HG03095 (cell line): Measurements from ENCODE around the gene GAD1.

Source experiments
- ATAC-seq: cut with Tn5 transposase; IDR thresholded peaks from one replicate; pipeline ENCODE4 v1.9.1; 2021; ENCODE audit warnings: moderate library complexity; ENCODE audit not compliant: unreplicated experiment

Gene GAD1

GRCh38 chr2:170816504-170817092 lies at the start of gene GAD1:
TSS of gene GAD1 (plus strand) at chr2:170816887. CDS start at chr2:170818592, 1,705 bp downstream.
- no peak for ATAC-seq

DNA sequence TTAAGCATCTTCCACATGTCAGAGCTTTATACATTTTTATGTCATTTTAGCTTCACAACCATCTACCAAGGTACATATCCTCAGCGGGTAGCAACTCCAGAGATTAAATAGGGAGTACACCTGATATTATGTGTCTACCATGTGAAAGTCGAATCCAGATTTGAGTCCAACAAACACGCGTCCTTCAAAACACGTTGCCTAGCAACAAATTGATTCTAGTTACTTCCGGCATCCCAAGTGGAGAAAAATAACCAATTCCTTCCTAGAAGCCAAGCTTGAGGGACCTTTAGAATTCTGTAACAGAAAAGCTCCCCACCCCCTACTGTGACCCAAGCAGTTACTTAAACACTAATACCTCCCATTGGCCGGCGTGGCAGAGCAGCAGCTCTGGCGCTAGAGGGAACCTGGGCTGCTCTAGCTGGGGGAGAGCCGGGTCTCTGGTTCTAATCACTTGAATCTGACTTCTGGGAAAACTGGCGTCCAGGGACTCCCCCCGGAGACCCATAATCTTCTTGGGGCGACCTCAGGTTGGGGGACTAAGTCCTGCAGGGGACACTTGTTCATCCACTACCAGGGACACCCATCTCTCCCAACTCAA lies 46.6 kb upstream of the GAD1 start, which contains the start of gene ERICH2:
Gene ERICH2 (plus strand): TSS at position 371 of the 598 bp plus-strand sequence. CDS start 304 bp downstream, outside the sequence.
- peak; percentile 48 for ATAC-seq

GRCh38 chr2:170770606-170771420 lies 45.9 kb upstream of the GAD1 start:
- ATAC-seq, result peak; percentile 74

DNA sequence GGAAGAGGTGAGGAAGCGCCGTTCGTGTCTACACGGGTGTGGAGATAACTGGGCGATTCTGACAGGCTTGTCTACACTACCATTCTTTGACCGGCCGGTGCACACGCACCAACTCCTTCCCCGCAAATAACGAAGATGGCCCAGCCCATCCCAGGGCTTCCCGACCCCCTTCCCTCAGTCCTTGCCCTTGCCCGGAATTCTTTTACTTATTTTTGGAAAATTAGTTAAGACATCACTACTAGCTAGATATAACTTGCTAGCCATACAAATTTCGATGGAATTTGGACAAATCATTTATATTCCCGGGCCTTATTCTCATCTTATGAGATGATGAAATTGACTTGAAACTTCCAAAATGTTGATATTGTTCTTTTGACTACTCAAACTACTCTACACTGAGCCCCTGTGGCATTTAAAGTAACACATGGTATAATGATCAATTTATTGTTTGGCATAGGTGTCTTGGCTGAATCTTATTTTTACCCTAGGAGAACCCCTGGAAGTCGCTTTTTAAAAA lies 45.2 kb upstream of the GAD1 start:
- no peak for ATAC-seq

DNA sequence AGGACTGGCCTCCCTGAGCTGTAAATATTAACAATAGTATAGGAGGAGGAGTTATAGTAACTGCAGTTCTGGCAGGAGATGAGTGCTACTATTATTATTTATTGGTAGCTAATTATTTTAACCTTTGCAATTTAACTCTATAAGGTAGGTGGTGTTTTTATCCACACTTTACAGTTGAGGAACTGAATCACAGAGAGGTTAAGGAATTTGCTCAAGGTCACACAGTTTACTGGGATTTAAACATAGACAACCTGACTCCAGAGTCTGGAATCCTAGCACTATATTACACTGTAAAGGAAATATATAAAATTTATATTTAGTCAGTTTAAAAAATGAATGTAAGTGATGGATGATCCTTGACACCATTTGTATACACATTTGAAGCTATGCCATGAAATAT lies 44.4 kb upstream of the GAD1 start:
- ATAC-seq, result no peak

- ATAC-seq, result no peak
Observed at GRCh38 chr2:170774074-170774473, 42.6 kb upstream of the GAD1 start.

DNA sequence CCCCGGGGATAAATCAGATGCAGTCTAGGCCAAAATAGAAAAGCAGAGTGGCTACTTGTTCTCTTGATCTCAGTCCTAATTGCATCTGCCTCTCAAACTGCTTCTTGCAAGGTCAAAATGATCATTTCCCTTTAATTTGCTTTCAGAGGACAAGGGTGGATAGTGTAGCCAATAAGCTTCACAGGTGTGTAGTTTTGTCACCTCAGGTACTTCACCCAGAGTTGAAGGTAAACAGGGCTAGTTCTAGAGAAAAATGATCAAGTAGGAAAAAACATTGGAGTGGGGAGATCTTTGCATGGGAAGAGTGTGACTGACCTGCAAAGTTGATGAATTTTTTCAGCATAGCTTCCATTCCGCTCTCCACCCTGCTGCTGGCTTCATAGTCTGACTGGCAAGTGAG lies 37.8 kb upstream of the GAD1 start:
- no peak for ATAC-seq

DNA sequence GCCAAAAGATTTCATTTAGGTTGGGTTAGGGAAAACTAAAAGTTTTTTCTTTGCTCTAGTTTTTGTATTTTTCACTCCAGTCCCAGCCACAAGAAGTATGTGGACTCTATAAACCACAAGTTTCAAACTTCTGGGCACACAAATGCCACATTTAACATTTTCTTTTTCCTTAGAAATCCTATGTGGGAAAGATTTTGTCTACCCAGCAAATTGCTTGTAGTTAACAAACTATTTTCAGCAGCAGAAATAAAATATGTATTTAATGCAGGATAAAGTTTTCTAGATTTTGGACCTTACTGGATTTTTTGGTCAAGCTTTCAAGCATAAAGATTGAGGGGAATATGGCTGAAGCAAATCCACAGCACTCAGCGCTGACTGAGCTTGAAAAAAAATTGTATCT lies 37.4 kb upstream of the GAD1 start:
- no peak for ATAC-seq

GRCh38 chr2:170782673-170783072 lies 34.0 kb upstream of the GAD1 start:
- no peak for ATAC-seq

DNA sequence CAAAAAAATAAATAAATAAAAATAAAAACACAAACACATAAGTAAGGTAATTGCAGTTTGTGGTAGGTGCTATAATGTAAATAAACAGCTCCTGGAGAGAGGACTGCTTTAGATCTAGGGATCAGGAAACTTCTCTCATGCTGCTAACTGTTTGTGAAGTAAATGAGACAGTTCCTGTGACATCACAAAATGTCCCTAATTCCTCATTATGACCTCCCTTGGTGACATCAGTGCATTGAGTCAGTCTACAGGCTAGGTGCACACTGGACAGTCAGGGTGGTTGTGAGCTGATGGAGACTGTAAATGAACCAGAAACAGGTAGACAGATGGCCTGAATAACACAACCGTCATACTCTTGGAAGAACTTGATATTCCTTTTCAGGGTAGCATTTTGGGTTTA lies 33.1 kb upstream of the GAD1 start:
- ATAC-seq, result no peak

DNA sequence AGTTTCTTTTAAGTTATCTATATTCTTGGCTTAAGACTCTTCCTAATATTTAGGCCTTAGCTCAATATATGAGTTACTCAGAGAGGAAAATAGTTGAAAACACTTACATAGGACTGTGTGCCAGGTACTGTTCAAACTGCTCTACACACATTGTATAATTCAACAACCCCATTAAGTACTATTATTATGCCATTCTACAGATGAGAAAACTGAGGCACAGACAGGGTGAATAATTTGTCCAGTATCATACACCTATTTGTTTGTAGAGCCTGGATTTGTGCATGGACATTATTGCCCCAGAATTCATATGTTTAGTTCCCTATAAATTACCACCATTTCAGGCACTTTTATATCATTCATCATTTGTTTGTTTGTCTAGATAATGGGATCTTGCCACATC lies 17.7 kb upstream of the GAD1 start:
- no peak for ATAC-seq

DNA sequence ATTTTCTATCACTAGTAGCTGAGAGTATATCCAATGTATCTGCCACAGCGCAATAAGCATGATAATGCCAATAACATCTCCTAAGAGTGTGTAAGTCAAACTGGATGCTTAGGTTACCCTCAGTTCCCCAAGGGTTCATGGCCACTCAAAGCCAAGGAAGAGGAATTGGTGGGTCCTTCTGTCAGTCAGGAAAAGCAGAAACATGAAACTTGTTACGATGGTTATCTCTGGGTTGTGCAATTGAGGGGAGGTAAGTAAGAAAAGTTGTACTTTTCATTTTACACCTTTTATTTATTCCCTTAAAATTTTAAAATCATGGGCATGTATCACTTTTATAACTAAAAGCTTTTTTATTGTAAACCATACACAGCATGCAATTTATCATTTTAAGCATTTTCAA lies 10.1 kb upstream of the GAD1 start:
- no peak for ATAC-seq

DNA sequence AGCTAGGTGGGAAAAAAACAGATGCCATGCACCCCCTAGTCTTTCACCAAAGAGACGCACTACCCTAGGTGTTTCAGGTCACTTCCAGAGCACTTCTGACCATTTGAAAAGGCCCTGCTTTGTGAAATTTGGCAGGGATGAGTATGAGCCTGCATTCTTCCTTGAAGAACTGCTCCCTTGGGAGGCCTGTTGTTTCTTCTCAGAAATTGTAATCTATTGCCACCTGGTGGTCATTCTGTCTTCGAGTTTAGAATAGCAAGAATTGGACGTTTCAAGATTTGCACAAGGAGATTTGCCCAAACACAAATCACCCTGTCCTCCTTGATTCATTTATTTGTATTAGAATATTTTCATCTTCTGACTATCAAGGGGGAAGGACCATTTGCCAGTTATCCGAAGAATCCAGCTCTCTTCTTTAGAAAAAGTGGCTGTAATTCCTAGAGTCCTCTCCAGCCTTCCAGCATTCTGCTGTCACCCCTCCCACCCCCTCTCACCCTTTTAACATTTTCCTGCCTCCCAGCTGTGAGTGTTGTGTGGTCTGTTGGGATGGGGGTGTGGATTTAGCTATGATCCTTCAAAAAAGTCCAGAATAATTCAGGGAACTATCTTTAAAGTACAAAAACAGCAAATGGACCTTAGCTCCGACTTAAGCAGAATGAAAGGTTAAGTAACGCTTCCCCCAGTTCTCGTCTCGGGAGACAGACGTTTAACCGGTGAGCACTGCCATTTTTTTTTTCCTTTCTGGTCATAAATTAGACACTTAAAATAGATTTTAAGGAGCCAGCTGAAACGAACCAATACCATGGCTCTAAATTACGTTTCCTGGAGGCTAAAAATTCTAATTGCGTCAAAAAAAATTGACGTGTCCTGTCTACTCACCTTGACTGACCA lies 3.7 kb upstream of the GAD1 start:
- no peak for ATAC-seq

DNA sequence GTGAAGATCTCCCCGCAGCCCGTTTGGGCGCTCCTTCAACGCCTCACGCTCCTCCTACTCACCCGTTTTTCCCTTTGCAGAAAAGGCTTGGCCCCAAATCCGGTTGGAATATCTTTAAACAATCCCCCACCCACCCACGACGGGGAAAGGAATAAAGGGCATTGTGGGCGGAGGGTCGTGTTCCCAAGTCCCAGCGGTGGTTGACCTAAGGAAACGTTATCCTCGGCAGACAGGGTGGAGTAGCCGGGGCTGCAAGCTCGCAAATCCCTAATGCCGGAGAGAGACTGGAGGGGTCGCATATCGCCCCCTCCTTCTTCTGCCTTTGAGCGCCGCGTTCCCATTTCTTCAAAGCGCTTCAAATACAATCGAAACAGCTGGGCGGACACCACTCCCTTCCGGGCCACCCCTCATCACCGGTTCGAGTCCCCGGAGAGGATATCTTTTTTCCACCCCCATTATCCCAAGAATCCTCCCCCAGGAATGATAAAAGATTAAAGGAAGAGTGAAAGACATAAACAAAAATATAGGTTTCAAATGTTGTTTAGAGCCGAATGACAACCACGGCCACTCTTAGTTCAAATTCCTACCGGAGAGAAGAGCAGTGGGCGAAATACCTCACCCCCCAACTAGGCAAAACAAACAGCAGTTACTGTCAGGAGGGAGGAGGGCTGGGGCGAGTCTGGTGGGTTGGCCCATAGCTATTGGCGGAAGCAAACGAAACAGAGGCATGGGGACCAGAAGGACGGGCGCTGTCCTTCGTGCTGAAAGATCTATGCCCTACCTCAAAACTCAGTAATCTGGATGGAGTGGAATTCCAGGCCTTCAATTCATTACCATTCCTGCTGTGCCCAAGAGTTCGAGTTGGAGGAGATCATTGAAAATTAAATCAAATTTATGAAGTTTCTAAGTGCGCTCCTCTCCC lies 2.8 kb upstream of the GAD1 start:
- ATAC-seq, result no peak

DNA sequence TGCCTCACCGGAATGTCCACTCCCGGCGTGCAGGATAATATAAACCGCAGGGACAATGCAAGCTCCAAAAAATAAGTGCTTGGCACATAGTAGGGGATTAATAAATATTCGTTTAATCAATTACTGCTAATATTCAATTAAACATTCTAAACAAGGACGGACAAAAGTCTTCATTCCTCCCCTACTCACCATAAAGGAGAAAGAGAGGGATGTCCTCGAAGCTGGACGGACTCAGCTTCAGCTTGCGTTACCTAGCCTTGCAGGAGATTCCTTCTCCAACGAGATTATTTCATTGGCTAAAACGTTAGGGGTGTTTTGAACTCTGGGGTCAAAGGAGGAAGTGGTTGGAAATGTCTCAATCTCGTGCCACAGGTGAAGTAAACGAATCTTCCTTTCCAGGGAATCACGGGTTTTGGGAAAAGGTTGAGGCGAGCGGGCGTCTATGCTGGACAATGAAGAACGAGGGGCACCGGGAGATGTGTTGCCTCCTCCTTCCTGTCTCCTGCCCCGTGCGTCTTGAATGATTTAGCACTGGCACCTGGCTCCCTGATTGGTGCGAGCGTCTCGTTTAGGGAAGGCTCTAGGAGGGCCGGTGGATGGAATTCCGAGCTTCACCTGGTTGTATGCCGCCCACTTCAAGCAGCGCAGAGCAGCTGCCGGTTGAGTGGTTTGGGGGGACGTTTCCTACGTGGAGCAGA lies 2.0 kb upstream of the GAD1 start:
- ATAC-seq, result no peak

GRCh38 chr2:170815311-170815710 lies 1.4 kb upstream of the GAD1 start:
- ATAC-seq, result no peak

- ATAC-seq, result no peak
Observed at GRCh38 chr2:170815746-170816503, 762 bp upstream of the GAD1 start.
